Dermis blood vessel endothelial cell (primary cell): ENCODE results near the gene LIN37. TPM values are rescaled to one million over a fixed set of nuclear protein-coding genes. Genes with fewer than 3 reads are reported as not detected.
A peak's percentile ranks its signal among the peaks of the same experiment; 100 is the strongest.
"Not testable (repeated sequence)": the region's sequence is repeated elsewhere in the genome, so short reads cannot be mapped to it uniquely, and the experiment has no call there.

Source experiments
- DNase-seq: peaks from one replicate; pipeline ENCODE4 v3.0.0; 2010
- total RNA-seq: library from RNA; depleted of rRNA; stranded (reverse); fragments of >200 nt; gene quantifications from 2 replicates; pipeline ENCODE4 v1.2.3, GENCODE V29; 2014

Gene LIN37
- total RNA-seq, 1 donor from 2014 or later, result 8.2 TPM

GRCh38 chr19:35753634-35754369, 5.4 kb downstream of the LIN37 start:
- no peak for DNase-seq

- DNase-seq, result no peak
Measured at GRCh38 chr19:35754370-35755130, 6.2 kb downstream of the LIN37 start.

DNA sequence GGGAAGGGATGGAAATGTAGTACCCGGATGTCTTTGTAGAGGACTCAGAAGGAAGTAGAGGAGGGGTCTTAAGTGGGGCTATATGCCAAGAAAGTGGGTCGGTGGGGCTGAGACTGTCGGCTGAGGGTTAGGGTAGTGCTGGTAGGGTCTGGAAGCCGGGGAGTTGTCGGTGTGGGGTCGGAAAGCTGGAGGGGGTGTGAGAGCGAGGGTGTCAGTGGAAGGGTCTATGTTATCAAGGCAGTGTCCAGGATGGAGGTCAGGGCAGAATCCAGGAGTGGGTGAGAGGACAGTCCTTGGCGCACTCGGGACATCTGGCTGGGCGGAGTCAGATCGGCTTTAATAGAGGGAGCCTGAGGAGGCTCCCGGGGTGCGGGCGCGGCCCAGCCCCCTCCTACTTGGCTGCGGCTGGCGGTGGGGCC, 6.8 kb downstream of the LIN37 start:
- no peak for DNase-seq

GRCh38 chr19:35755550-35756376, 7.4 kb downstream of the LIN37 start:
- peak; percentile 12 for DNase-seq

DNA sequence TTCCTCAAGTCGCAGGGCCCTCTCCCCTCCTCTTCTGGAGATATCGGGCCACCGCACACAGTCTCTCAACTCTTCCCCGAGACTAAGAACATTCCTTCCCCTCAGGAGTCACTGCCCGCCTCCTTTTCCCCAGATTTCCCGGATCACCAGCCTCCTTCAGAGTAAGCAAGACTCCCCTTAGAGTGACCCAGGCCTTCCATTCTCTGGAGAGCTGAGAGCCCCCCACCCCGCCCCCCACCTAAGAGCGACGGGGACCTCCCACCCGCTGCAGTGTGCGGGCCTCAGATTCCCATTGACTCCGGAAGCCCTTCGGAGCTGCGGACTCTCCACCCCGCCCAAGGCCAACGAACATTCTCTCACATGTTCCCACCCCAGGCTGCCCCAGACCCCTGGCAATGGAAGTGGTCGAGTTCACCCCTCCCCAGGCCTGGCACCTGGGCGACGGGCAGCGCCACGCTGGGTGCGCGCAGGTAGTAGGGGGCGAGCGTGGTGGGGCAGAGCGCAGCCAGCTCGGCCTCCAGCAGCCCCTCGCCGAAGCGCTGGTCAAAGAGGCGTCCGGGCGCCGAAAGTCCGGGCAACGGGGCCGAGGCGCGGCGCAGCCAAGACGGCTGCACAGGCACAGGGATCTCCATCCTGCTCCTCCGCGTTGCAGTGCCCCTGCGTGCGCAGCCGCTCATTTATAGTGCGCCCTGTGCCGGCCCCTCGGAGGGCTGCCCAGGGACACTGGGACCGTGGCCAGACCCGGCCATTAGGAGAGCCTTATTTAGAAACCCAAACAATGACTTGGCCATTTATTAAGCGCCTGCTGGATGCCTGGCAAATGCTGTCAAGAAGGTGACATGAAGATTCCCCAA, 8.2 kb downstream of the LIN37 start, which contains the start of gene HSPB6:
Gene HSPB6, minus strand, starts transcription at position 653 of the 854 bp plus-strand sequence. Its CDS starts 21 bp downstream, at position 632.
- peak; percentile 47 for DNase-seq

- DNase-seq, result peak; percentile 58
Measured at GRCh38 chr19:35757231-35757748, 8.9 kb downstream of the LIN37 start.

- DNase-seq, result peak; percentile 99
Measured at GRCh38 chr19:35757749-35758608, 9.6 kb downstream of the LIN37 start, which contains the start of gene PROSER3. TSS of gene PROSER3 (plus strand) at chr19:35758176. CDS start at chr19:35758216, 40 bp downstream.

DNA sequence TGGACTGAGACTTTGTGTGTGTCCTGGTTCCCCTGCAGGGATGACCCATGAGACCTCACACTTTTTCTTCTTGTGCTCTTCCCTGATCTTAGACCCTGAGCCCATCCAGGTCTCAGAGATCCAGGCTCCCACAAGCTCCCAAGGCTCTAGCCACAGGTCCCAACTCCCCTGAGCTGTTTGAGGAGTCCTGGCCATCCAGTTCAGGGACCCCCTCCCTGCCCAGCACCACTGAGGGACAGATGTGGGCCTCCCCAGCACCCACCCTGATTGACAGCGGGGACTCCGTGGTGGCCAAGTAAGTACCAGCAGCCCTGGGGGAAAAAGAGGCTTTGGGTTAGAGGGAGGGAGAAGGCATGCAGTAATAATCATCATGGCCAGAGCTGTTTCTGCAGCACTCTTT, 11.3 kb downstream of the LIN37 start:
- DNase-seq, result no peak

GRCh38 chr19:35760711-35761349, 12.5 kb downstream of the LIN37 start:
- no peak for DNase-seq

DNA sequence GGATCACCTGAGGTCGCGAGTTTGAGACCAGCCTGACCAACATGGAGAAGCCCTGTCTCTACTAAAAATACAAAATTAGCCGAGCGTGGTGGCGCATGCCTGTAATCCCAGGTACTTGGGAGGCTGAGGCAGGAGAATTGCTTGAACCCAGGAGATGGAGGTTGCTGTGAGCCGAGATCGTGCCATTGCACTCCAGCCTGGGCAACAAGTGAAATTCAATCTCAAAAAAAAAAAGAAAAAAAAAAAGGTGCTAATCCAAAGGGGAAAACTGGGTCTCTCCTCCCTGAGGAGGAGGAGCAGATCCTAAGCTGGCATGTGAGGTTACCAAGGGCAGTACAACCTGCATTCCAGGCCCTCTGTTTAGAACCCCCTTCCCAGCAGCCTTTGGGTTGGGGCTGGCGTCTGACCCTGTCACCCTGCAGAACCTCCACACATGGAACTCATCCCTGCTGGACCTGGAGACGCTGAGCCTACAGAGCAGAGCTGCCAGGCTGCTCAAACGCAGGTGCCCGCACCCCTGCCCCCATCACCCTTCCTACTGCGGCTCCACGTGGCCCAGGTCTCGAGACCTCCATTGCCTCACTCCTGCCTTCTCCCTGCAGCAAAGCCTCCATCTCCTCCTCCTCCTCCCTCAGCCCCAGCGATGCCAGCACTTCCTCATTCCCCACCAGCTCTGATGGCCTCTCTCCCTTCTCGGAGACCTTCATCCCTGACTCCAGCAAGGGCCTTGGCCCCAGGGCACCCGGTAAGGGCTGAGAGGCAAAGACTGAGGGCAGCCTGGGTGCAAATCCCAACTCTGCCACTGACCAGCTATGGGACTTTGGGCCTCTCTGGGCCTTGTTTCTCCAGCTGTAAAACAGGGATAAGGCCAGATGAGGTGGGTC, 16.3 kb downstream of the LIN37 start:
- no peak for DNase-seq

GRCh38 chr19:35766571-35767104, 18.3 kb downstream of the LIN37 start:
- DNase-seq, result no peak

GRCh38 chr19:35767288-35768081, 19.1 kb downstream of the LIN37 start:
- no peak for DNase-seq

GRCh38 chr19:35768082-35768421, 19.7 kb downstream of the LIN37 start:
- DNase-seq, result no peak

GRCh38 chr19:35772362-35772761, 24.0 kb downstream of the LIN37 start:
- not testable (repeated sequence) for DNase-seq

DNA sequence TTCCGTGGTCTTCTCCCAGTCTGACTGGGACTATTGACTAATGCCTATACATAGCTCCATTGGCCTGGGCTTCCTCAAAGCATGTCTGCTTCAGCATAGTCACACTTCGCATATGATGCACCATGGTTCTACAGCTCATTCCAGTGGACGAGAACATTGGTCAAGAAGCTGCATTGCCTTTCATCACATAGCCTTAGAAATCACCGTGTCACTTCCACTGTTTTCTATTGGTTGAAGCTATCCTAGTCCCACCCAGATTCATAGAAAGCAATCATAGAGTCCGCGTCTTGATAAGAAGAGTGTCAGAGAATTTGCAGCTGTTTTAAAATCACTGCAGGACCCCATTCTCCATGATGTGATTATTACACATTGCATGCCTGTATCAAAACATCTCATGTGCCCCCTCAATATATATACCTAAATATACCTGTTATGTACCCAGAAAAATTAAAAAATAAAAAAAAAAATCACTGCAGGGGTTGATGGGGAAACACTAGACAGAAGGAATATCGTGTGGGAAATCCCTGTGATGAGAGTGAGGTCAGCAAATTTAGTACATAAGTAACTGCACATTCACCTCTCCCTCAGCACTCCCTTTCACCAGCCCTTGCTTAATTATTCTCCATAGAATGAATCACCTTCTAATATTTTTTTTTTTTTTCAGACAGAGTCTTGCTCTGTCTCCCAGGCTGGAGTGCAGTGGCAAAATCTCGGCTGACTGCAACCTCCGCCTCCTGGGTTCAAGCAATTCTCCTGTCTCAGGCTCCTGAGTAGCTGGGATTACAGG, 24.8 kb downstream of the LIN37 start:
- no peak for DNase-seq

DNA sequence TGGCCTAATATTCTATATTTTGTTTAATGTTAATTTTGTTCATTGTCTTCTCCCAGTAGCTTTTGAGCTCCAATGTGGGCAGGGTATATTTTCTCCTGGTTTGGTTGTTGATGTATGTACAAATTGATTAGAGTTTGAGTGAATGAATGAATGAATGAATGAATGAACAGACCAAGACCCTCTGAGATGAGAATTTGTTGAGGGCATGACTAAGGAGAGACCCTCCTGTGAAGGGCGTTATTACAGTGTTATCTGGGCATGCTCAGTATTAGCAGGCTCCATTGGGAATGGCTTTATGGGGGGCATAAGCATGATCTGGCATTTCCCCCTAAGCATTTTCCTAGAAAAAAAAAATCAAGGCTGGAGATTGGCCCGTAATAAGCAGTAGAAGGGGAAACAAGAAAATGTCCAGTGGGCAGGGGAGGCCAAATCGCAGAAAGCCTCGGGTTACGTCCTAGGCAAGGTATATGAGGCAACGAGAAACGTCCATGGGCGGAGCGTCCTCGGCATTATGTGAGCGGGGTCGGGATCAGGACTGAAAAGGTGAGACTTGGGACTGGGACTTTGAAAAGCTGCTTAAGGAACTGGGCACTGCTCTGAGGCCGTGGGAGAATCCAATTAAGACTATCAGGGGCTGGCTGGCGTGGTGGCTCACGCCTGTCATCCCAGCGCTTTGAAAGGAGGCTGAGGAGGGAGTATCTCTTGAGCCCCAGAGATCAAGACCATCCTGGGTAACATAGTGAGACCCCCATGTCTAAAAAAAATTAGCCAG, 26.1 kb downstream of the LIN37 start:
- no peak for DNase-seq

DNA sequence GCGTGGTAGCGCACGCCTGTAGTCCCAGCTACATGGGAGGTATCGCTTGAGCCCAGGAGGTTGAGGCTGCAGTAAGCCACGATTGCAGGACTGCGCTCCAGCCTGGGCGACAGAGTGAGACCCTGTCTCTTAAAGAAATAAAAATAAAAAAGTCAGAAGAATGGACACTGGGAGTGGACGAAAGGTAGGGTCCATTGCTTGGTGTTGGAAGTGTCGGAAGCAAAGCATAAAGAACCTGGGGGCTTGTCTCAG, 26.6 kb downstream of the LIN37 start:
- DNase-seq, result no peak
